RKO (cell line): Measurements from ENCODE around the gene S100A3.
A peak's percentile ranks its signal among the peaks of the same experiment; 100 is the strongest.

Experiments used
- DNase-seq: peaks from one replicate; pipeline ENCODE4 v3.0.0-alpha.2; 2016; ENCODE audit warnings: low spot score

The S100A3 gene

DNA sequence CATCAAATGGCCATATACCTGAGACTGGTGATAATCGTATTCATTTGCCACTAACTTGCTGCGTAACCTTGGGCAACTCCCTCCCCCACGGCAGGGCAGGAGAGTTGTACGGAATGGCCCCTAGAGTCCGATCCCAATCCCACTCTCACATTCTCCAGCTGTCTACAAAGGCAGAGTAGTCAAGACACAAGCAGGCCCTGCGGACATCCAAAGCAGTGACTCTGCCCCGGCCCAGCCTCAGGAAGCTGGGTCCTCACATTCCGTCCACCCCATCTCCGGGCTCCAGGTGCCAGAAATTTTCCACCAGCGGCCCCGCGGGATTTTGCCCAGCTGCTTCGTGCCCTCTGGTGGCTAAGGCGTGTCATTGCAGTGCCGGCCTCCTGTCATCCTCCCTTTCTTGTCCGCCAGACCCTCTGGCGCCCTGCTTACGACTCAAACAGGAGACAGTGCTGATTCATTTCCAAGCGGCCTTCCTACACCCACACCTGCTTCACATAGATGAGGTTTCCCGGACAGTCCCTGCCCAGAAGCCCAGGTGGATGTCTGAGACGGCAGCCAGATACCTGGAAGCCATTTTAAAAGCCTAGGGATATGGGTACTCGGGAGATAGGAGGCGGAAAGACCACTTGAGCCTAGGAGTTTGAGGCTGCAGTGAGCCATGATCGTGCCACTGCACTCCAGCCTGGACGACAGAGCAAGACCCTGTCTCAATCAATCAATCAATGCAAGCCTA is 19.5 kb upstream of the S100A3 start:
- DNase-seq = peak; percentile 95

DNA sequence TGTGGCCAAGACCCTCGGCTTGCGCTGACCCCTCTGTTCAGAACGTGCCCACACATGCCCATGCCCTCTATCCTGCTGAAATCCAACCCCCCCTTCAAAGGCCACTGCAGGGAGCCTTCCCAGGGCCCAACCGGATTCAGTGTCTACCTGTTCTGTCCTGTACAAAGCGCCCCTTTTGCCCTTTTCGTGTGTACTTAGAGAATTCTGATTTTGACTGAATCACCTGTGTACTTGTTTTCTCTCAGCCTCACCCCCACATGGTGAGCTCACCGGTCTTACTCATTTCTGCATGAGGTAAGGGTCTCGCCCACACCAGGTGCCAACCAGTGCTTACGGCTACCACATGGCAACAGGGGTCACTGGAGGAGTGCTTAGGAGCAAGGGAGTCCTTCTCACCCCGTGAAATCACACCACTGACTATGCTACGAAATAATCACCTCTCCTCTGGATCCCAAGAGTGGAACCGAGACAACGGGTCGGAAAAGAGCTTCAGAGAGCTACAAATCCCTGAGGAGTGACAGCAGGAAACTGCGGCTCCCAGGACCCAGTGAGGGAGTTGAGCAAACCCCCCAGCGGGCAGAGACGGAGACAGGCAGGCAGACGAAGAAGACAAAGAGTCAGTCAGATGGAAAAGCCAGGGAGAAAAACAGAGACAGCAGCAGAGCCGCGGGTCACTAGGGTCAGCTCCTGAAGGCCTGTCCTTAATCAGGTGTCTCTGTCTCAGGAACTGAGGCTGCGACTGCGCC is 18.7 kb upstream of the S100A3 start:
- peak; percentile 95 for DNase-seq

DNA sequence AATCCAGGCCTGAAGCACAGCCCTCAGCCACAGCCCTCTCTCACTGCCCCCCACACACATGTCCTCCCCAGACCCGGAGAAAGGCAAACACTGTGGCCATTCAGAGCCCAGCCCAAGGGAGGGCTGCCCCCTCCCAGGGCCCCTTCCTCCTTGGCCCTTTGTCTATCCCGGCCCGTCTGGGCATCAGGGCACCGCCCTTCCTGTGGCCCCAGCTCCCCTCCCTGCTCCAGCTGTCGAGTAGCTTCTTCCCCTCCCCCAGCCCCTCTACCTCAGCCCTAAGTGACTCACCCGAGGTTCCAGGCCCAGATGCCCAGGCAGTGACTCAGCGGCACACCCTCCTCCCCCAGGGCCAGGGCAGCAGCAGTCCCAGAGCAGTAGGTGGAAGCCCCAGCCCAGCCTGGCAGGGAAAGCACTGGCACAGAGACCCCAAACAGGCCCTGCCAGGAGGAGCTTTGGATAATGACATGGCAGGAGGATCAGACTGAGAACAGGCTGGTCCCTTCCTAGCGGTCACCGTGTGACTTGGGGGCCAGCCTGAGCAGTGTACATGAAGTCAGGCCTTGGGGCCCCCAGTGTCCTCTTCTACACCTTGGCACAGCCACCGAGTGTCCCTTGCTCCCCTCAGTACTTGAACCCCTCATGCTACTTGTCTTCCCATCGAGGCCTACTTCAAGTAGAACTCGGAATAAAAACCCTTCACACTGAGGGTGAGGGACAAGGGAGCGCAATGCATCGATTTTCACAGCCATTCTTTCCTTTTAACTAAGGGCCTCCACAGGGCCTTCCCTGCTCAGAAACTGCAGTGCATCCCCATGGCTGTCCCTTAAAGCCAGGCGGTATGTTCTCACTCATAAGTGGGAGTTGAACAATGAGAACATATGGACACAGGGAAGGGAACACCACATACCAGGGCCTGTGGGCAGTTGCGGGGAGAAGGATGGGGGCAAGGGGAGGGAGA is 17.6 kb upstream of the S100A3 start:
- peak; percentile 99 for DNase-seq

DNA sequence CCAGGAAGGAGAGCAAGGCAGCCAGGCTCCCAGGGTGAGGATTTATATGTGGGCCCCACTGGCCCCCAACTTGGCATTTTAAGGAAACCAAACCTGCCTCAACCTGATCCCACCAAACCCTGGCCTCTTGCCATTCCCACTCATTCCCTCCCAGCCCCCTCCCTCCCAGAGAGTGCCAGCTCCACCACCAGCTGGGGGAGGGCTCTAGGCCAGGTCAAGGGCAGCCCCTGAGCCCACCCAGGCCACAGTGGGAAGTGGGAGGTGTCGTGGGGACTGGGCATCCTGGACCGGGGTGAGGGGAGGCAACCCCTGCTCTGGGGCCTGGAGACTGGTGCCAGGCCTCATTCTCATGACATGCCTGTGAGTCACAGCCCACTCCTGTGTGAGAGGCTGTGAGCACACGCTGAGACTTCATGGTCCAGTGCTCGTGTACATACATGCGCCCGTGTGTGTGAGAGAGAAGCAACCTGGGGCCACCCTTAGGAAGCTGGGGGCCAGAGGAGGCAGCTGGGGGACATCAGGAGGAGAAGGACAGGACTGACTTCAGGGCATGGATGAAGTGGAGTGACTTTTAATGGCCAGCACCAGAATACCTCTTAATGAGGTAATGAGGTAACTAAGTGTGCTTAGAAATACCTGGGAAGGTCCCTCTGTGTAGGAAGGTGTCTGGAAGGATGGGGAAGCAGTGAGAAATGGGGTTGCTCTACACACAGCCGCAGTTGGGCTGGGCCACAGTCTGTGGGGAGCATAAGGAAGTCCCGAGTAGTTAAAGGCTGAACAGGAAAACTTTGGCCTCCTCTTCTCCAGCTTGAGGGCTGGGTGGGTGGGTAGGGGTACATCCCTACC is 16.7 kb upstream of the S100A3 start, which contains the start of gene S100A2:
Gene S100A2, minus strand, starts transcription at position 316 of the 846 bp plus-strand sequence. CDS start 1,967 bp downstream, outside the sequence.
- peak; percentile 98 for DNase-seq

DNA sequence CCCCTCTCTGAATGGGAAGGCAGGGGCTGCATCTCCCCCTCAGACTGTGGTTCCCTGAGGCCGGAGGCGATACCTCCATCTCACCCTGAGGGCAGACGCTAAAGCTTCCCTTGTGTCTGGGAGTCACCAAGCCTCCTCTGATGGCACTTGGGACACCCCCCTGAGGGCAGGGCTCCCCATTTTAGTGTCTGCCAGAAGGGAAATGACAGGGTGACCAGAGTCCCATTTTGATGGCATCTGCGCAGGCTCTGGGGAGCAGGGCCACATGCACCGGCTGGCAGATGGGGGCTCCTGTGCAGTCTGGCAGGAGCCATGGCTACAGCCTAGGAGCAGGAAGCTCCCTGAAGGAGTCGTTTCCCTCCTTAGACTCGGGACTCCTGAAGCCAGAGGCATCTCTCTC is 14.9 kb upstream of the S100A3 start:
- DNase-seq = peak; percentile 54

DNA sequence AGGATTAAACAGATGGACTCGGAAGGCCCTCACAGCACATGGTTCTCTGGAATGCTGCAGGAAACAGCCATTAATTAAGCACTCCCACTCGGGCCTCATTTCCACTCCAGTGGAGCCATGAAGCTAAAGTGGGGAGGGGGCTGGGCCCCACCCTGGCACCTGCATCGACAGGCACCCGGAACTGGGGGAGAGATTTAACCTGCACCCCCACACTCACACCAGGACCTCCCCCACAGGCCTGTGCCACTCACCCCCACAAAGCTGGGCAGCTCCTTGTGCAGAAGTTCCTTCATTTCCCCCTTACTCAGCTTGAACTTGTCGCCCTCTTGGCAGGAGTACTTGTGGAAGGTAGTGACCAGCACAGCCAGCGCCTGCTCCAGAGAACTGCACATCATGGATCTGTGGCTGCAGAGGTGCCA is 14.4 kb upstream of the S100A3 start:
- peak; percentile 58 for DNase-seq

DNA sequence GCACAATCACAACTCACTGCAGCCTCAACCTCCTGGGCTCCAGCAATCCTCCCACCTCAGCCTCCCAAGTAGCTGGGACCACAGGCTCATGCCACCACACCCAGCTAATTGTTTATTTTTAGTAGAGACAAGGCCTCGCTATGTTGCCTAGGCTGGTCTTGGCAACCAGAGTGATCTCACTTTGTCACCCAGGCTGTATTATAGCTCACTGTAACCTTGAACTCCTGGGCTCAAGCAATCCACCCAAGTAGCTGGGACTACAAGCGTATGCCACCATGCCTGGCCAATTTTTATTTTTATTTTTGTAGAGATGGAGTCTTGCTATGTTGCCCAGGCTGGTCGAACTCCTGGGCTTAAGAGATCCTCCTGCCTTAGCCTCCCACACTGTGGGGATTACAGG is 13.0 kb upstream of the S100A3 start:
- DNase-seq = peak; percentile 60

DNA sequence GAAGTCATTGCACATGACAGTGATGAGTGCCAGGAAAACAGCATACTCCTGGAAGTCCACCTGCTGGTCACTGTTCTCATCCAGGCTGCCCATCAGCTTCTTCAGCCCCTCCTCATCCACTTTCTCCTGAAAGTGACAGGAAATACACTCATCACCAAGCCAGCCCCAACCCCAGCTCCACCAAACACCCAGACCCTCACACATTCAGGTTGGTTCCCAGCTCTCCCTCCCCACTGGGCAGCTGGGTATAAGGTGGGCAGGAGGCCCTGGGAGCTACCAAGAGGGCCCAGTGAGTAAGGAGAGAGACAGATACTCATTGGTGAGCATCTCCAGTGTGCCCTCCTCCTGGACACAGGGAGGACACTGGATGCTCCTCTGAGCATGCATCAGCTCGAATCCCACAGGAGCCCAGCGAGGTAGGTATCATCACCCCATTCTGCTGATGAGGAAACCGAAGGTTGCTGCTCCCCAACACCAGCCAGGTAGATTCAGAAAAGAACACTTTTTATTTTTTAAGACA is 12.5 kb upstream of the S100A3 start:
- DNase-seq = peak; percentile 78

DNA sequence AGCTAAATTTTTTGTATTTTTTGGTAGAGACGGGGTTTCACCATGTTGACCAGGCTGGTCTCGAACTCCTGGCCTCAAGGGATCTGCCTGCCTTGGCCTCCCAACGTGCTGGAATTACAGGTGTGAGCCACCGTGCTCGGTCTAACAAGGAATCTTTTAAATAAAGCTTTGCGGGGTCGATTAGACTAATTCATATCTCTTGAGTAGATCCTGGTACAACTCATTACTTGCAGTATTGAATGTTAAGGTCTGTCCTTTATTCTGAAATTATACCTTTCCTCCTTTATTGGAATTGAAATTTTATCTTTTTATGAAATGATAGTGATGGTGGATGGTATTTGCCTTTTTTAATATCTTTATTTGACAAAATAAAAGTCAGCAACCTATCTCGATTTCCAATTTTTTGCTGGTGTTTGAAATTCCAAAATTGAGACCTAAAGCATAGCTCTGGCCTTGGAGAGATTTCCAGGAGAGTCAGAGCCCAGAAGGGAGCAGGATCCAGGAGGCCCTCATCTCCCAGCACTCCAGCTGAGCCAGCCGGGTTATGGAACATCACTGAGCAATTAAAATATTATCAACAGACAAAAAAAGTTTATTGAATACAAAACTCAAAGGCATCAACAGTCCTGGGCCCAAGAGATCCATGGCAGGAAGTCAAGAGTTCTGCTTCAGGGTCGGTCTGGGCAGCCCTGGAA is 11.9 kb upstream of the S100A3 start:
- peak; percentile 67 for DNase-seq

DNA sequence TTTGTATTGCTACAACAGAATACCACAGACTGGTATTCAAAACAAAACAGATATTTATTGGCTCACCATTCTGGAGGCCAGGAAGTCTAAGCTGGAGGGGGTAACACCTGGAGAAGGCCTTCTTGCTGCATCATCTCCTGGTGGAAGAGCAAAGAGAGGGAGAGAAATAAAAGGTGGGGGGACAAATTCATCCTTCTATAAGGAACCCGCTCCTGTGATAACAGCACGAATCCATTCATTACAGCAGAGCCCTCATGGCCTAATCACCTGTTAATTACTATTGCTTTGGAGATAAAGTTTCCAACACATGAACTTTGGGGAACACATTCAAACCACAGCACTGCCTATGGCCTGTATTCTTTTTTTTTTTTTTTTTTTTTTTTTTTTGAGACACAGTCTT is 11.2 kb upstream of the S100A3 start:
- DNase-seq = peak; percentile 26

DNA sequence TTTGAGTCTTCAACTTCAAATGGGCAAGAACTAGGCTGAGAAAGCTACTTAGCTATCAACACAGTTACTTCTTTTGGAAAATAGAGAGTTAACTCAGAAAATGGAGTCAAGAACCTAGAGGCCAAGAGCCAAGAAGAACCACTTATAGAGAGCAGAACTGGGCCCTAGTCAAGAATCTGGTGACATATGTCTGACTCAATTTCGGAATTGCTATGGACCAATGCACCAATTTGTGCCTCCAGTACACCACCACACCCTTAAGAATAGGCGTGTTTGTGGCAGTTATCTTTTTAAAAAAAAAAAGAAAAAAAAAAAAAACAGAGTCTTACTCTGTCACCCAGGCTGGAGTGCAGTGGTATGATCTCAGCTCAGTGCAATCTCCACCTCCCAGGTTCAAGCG is 8.8 kb upstream of the S100A3 start:
- no peak for DNase-seq

DNA sequence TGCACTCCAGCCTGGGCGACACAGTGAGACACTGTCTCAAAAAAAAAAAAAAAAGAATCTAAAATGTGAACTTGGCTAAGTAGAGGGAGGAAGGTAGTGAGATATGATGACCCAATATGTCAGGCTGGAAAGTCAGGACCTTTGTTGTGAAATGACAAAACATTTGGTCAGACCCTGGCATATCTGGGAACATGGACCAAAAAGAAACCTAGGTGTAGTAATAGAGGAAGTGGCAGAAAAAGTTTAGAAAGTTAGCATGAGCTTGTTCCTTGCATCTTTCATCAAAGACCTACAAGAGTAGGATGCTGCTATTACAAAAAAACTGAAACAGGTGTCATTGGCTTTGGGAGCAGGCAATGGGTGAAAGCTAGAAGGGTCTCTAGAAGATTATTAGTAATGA is 7.3 kb upstream of the S100A3 start:
- no peak for DNase-seq

DNA sequence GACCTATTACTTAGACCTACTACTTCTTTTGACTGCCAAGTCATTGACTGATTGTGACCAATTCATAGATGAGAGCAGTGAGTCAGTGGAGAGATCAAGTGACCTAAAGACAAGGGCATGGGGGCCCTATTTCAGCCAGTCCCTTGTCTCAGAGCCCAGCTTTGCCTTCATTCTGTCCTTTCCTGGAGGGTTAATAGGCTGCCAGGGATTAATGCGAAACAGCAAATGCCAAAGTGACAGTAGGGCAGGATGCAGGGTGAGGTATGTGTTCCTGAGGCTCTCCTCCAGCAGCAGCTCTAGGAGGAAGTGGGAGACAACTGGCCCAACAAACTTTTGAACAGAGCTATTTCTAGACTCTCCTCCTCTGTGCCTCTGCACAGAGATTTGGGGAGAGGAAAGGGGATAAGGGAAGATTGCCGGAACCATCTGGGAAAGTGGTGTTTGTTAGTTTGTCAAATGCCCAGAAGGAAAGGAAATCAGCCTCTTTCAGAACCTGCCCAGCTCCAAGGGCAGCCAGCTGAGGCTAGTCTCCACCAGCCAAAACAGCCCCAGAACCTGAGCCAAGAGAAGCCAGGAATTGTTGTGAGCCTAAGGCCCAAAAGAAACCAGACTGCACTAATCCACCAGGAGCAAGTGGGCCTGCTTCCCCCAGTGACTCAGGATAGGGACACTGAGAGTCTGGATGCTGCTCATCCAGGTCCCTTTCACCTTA is 4.9 kb upstream of the S100A3 start:
- no peak for DNase-seq

DNA sequence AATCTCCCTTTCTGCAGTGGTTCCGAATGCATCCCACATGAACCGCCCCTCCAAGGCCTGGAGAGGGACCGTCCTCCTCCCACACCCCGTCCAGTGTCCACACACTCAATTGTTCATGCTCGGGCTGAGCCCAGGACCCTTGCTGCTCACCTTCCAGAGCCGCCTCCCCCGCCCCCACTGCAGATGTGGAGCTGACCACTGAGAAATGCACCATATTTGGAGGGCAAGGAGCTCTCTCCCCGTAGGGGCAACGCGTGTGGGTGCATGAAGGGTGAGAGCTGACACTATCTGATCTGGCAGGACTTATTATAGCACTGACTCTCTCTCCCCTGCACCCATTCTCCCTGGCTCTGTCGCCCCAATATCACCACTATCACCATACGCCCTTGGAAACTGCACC is 4.0 kb upstream of the S100A3 start:
- DNase-seq = no peak

DNA sequence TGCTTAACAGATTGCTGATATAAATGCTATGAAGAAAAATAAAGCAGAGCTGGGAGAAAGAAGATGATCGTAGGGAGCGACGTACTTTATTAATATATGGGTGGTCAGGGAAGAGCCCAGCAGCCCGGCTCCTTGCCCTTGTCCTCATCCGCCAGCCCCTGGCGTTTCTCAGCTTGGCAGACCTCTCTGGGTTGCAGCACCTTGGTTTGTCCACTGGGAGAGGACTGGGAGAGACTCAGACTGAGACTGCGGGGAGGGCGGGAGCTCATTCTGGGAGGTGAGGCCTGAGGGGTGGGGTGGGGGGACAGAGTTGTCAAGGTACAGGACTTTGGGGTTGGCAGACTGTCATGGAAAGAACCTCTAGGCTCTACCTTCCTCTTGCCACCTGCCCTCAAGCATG is 3.3 kb upstream of the S100A3 start:
- no peak for DNase-seq

DNA sequence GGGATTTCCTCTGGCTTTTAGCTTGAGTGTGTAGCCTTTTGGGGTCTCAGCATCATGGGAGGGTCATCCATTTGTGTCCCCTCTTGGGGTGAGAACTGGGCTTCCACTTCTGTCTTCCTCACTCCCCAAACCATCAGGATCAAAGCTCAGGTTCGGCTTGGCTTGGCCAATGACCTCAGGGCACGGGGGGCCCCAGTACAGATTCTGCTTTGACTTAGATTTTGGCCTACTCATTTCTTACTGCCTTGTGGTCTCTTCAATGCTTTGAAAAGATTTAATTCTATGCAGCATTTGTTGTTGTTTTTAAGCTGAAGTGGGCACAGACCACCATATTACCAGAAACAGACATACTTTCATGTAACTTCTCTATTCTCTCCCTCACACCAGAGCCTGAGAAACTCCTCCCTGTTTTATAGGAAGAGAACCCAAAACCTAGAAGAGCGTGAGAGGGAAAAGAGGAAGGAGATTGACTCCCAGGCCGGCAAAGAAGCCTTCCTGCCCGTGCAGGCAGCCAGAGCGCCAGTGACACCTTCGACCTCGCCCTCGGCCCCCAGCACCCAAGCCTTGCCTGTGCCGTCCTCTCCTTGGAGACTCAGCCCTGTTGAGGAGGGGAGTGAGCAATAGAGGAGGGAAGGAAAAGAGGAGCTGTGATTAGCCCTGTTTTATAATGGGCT is 1.9 kb upstream of the S100A3 start:
- DNase-seq = no peak

DNA sequence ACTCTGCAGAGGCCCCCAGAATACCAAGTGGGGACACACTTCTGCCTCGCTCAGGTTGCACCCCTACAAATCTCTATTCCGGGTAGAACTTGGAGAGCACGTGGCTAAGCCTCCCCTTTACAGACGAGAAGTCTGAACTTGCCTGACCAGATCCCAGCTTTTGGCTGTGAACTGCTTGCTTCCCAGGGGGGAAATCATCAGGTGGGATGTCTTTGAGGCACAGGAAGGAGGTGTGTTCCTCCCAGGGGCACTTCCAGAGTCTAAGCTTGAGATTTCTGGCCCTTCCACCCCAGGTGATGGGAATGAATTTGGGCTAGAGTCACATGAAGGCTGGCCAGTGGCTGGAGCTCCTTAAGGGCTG is 1.3 kb upstream of the S100A3 start:
- DNase-seq = no peak

DNA sequence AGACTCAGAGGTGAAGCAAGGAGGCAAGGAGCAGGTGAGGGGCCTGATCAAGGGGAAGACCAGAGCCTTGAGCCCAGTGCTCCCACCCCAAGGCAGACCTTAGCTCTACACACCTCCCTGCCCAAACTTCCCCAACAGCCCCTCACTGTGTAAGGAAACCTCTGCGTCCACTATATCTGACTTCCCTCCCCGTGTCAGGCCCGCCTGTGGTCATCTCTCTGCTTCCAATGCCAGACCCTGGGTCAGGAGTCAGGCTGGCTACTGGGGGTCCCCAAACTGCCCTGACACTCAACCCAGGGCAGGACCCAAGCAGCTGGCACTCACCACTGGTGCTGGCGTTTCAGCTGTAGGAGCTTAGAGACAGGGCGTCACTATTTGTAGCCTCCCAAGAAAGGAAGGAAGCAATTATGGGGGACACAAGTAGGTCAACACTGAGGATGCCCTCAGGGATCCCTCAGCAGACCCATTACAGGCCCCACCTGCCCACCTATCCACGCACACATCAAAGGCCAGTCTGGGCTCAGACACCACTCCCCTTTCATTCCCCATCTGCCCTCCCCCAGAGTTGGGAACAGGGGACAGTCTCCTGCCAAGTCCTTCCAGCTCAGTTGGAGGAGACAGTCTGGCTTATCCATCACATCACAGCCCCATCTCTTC is 811 bp upstream of the S100A3 start:
- DNase-seq = no peak
